OCI-LY1 (cell line): Measurements from ENCODE around the gene GADD45A.

Source experiments
- H2AFZ ChIP-seq: fragments of 200-600 bp; sonication (generic), shearing (Covaris generic); 2 replicates; pipeline ENCODE4 v1.6.0; 2014; ENCODE audit warnings: antibody characterized with exemption, mild to moderate bottlenecking, low read length
- H3F3A ChIP-seq: fragments of 200-600 bp; sonication (generic), shearing (Covaris generic); 2 replicates; pipeline ENCODE4 v1.6.0; 2014; ENCODE audit warnings: mild to moderate bottlenecking, antibody characterized with exemption, low read length, moderate library complexity; ENCODE audit not compliant: insufficient read depth
- H3K27ac ChIP-seq: fragments of 200-600 bp; sonication (generic); 2 replicates; pipeline ENCODE4 v1.5.1; 2014; ENCODE audit warnings: low read length, mixed run types, mild to moderate bottlenecking, low read depth; ENCODE audit not compliant: poor library complexity, severe bottlenecking
- H3K27me3 ChIP-seq: fragments of 200-600 bp; sonication (generic); 2 replicates; pipeline ENCODE4 v1.6.0; 2014; ENCODE audit warnings: antibody characterized with exemption, mild to moderate bottlenecking, low read length, moderate library complexity; ENCODE audit not compliant: insufficient read depth
- H3K36me3 ChIP-seq: fragments of 200-600 bp; sonication (generic); 2 replicates; pipeline ENCODE4 v1.6.1; 2014; ENCODE audit warnings: mild to moderate bottlenecking, antibody characterized with exemption, low read length, moderate library complexity, mixed read lengths; ENCODE audit not compliant: insufficient read depth
- H3K4me1 ChIP-seq: fragments of 200-600 bp; sonication (generic); 2 replicates; pipeline ENCODE4 v1.5.1; 2014; ENCODE audit warnings: mild to moderate bottlenecking, low read length, moderate library complexity; ENCODE audit not compliant: insufficient read depth, severe bottlenecking
- H3K4me2 ChIP-seq: fragments of 200-600 bp; sonication (generic), shearing (Covaris generic); 2 replicates; pipeline ENCODE4 v1.6.1; 2014; ENCODE audit warnings: low read length
- H3K4me3 ChIP-seq: fragments of 200-600 bp; sonication (generic); 2 replicates; pipeline ENCODE4 v1.5.1; 2014; ENCODE audit warnings: low read length, low read depth, mild to moderate bottlenecking, mixed read lengths; ENCODE audit not compliant: poor library complexity, severe bottlenecking
- H3K79me2 ChIP-seq: fragments of 200-600 bp; shearing (Covaris generic); 2 replicates; pipeline ENCODE4 v1.6.1; 2016; ENCODE audit warnings: mixed run types, low read length, mixed read lengths; ENCODE audit not compliant: insufficient read depth
- H3K9ac ChIP-seq: fragments of 200-600 bp; sonication (generic), shearing (Covaris generic); 2 replicates; pipeline ENCODE4 v1.6.1; 2014; ENCODE audit warnings: mild to moderate bottlenecking, low read length, mixed read lengths
- H3K9me2 ChIP-seq: fragments of 200-600 bp; sonication (generic), shearing (Covaris generic); 2 replicates; pipeline ENCODE4 v1.6.1; 2014; ENCODE audit warnings: low read depth, mild to moderate bottlenecking, low read length, mixed read lengths
- H3K9me3 ChIP-seq: fragments of 200-600 bp; shearing (Covaris generic); 2 replicates; pipeline ENCODE4 v1.6.1; 2014; ENCODE audit warnings: low read length, mixed read lengths
- H4K20me1 ChIP-seq: fragments of 200-600 bp; sonication (generic), shearing (Covaris generic); 2 replicates; pipeline ENCODE4 v1.6.0; 2016; ENCODE audit warnings: mild to moderate bottlenecking, low read length; ENCODE audit not compliant: insufficient read depth
- CTCF ChIP-seq: fragments of 200-600 bp; sonication (generic), shearing (Covaris generic); IDR thresholded peaks from 2 replicates; pipeline ENCODE4 v1.5.1; 2017; ENCODE audit warnings: mild to moderate bottlenecking, antibody characterized with exemption, low read length, moderate library complexity, mixed read lengths
- EZH2 ChIP-seq: fragments of 200-600 bp; sonication (generic), shearing (Covaris generic); IDR thresholded peaks from 2 replicates; pipeline ENCODE4 v1.8.0; 2017; ENCODE audit warnings: borderline replicate concordance, mixed run types, mild to moderate bottlenecking, antibody characterized with exemption, low read length, moderate library complexity, mixed read lengths

The GADD45A gene

GRCh38 chr1:67676287-67676686 is 8.7 kb upstream of the GADD45A start:
- Histone ChIP-seq H3K9me3 (no peaks in the 10 kb centered on the region), H3F3A (peaks cover 4% of the 10 kb centered on the region), H4K20me1 (no peaks in the 10 kb centered on the region), H3K27me3 (no peaks in the 10 kb centered on the region), H3K9ac (peak overlapping the region; percentile 74), H3K4me3 (peak overlapping the region; percentile 18), H2AFZ (no peak overlapping the region), H3K9me2 (no peaks in the 10 kb centered on the region), H3K79me2 (no peaks in the 10 kb centered on the region), H3K4me1 (peaks cover 66% of the 10 kb centered on the region), H3K27ac (peak overlapping the region; percentile 100), H3K36me3 (no peaks in the 10 kb centered on the region), H3K4me2 (peak overlapping the region; percentile 63)
- TF ChIP-seq CTCF (no peak), EZH2 (no peak)

DNA sequence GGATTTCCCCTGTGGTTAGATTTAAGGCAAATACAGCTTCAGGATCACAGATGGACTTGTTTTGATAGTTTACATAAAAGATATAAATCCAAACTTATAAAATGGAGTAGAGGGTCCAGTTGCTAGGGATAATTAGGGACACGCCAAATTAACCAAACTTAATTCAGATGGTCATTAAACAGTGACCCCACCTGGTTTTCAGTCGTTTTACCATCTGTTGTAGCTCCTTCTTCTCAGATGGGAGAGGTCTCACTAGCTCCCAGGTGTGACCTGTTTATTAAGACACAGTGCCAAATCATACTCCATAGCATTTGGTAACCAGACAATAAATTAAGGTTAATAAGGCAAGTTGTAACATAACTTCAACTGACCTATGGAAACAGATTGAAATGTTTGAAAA is 8.1 kb upstream of the GADD45A start:
- no peaks in the 10 kb centered on the region for H3K27me3 ChIP-seq
- peak overlapping the region; percentile 74 for H3K9ac ChIP-seq
- H3K4me2 ChIP-seq: peak overlapping the region; percentile 63
- H3K9me3 ChIP-seq: no peaks in the 10 kb centered on the region
- peak overlapping the region; percentile 18 for H3K4me3 ChIP-seq
- TF ChIP-seq CTCF (peak; percentile 45), EZH2 (no peak)
- H3K27ac ChIP-seq: peak overlapping the region; percentile 100
- 0 out of 2 replicates have a peak overlapping the region, but pooled peaks have one; percentile 18 for H2AFZ ChIP-seq
- H3K79me2 ChIP-seq: no peaks in the 10 kb centered on the region
- peaks cover 4% of the 10 kb centered on the region for H3F3A ChIP-seq
- no peaks in the 10 kb centered on the region for H3K9me2 ChIP-seq
- no peaks in the 10 kb centered on the region for H4K20me1 ChIP-seq
- H3K36me3 ChIP-seq: no peaks in the 10 kb centered on the region
- H3K4me1 ChIP-seq: peaks cover 66% of the 10 kb centered on the region

- Histone ChIP-seq H3K9me2 (no peaks in the 10 kb centered on the region), H3F3A (peaks cover 4% of the 10 kb centered on the region), H3K79me2 (no peaks in the 10 kb centered on the region), H4K20me1 (no peaks in the 10 kb centered on the region), H3K27ac (peak overlapping the region; percentile 100), H3K9me3 (no peaks in the 10 kb centered on the region), H3K27me3 (no peaks in the 10 kb centered on the region), H3K4me2 (peak overlapping the region; percentile 63), H3K9ac (peak overlapping the region; percentile 74), H3K36me3 (no peaks in the 10 kb centered on the region), H2AFZ (no peak overlapping the region), H3K4me3 (no peak overlapping the region), H3K4me1 (peaks cover 66% of the 10 kb centered on the region)
- no peak for TF ChIP-seq EZH2
- TF ChIP-seq CTCF: no peak
These were observed 7.6 kb upstream of the GADD45A start for GRCh38 chr1:67677408-67677807.
